ENCODE data around the gene CREG2. TPM values are rescaled to one million over a fixed set of nuclear protein-coding genes. Genes with fewer than 3 reads are reported as not detected.

The CREG2 gene
- total and polyA plus RNA-seq, 2 experiments from 2014 or later = 1.7 to 2.6 TPM

DNA sequence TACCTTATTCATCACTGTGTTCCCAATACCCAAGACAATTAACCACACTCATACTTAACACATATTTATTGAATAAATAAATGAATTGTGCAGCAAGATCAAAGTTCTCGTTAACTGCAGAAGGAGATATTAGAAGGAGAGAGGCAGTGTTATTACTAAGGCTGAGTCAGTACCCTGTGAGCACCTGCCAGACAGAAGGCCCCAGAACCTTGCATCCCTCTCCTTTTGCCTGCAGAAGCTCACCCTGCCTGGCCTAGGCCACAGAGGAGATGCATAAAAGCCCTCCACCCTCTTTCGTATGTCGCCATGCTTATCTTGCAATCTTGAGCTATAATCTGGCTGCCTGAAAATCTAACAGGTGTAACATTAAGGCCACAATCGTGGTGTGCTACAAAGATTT is 58.3 kb downstream of the CREG2 start:
- Mint-ChIP-seq H3K27ac (no peak overlapping the region), H3K4me1 (peaks cover 19% of the 10 kb centered on the region), H3K4me3 (no peak overlapping the region), H3K36me3 (ENCODE audit: low read depth) (no peaks in the 10 kb centered on the region), H3K9me3 (no peaks in the 10 kb centered on the region), H3K27me3 (ENCODE audit: insufficient read depth, low read depth, poor library complexity) (peaks cover 2% of the 10 kb centered on the region)
- Histone ChIP-seq H3K4me2 (no peak overlapping the region), H3K27me3 (ENCODE audit: insufficient read depth) (no peaks in the 10 kb centered on the region), H3F3A (replicated peaks; ENCODE audit: low read depth) (0 out of 2 replicates have a peak, but pooled peaks cover 6% of the 10 kb centered on the region), H3K36me3 (ENCODE audit: insufficient read depth) (no peaks in the 10 kb centered on the region), H3K4me3 (no peak overlapping the region), H4K20me1 (replicated peaks; ENCODE audit: insufficient read depth) (no peaks in the 10 kb centered on the region), H3K9me2 (ENCODE audit: insufficient read depth) (peaks cover 14% of the 10 kb centered on the region; the same call in 1 of the 2 replicates), H3K79me2 (replicated peaks; ENCODE audit: insufficient read depth) (no peaks in the 10 kb centered on the region), H2AFZ (no peak overlapping the region), H3K27ac (ENCODE audit: low read depth) (no peak overlapping the region), H3K4me1 (ENCODE audit: insufficient read depth) (peaks cover 41% of the 10 kb centered on the region)
- no peak for TF ChIP-seq STAT1 (IDR thresholded peaks at IDR 0.05; ENCODE audit: unreplicated experiment)
- no peak for TF ChIP-seq EZH2 (IDR thresholded peaks at IDR 0.05; ENCODE audit: low read depth, unreplicated experiment)
- no peak for TF ChIP-seq POLR2AphosphoS5 (IDR thresholded peaks at IDR 0.05; ENCODE audit: low read depth)
- TF ChIP-seq, protein P1, sequence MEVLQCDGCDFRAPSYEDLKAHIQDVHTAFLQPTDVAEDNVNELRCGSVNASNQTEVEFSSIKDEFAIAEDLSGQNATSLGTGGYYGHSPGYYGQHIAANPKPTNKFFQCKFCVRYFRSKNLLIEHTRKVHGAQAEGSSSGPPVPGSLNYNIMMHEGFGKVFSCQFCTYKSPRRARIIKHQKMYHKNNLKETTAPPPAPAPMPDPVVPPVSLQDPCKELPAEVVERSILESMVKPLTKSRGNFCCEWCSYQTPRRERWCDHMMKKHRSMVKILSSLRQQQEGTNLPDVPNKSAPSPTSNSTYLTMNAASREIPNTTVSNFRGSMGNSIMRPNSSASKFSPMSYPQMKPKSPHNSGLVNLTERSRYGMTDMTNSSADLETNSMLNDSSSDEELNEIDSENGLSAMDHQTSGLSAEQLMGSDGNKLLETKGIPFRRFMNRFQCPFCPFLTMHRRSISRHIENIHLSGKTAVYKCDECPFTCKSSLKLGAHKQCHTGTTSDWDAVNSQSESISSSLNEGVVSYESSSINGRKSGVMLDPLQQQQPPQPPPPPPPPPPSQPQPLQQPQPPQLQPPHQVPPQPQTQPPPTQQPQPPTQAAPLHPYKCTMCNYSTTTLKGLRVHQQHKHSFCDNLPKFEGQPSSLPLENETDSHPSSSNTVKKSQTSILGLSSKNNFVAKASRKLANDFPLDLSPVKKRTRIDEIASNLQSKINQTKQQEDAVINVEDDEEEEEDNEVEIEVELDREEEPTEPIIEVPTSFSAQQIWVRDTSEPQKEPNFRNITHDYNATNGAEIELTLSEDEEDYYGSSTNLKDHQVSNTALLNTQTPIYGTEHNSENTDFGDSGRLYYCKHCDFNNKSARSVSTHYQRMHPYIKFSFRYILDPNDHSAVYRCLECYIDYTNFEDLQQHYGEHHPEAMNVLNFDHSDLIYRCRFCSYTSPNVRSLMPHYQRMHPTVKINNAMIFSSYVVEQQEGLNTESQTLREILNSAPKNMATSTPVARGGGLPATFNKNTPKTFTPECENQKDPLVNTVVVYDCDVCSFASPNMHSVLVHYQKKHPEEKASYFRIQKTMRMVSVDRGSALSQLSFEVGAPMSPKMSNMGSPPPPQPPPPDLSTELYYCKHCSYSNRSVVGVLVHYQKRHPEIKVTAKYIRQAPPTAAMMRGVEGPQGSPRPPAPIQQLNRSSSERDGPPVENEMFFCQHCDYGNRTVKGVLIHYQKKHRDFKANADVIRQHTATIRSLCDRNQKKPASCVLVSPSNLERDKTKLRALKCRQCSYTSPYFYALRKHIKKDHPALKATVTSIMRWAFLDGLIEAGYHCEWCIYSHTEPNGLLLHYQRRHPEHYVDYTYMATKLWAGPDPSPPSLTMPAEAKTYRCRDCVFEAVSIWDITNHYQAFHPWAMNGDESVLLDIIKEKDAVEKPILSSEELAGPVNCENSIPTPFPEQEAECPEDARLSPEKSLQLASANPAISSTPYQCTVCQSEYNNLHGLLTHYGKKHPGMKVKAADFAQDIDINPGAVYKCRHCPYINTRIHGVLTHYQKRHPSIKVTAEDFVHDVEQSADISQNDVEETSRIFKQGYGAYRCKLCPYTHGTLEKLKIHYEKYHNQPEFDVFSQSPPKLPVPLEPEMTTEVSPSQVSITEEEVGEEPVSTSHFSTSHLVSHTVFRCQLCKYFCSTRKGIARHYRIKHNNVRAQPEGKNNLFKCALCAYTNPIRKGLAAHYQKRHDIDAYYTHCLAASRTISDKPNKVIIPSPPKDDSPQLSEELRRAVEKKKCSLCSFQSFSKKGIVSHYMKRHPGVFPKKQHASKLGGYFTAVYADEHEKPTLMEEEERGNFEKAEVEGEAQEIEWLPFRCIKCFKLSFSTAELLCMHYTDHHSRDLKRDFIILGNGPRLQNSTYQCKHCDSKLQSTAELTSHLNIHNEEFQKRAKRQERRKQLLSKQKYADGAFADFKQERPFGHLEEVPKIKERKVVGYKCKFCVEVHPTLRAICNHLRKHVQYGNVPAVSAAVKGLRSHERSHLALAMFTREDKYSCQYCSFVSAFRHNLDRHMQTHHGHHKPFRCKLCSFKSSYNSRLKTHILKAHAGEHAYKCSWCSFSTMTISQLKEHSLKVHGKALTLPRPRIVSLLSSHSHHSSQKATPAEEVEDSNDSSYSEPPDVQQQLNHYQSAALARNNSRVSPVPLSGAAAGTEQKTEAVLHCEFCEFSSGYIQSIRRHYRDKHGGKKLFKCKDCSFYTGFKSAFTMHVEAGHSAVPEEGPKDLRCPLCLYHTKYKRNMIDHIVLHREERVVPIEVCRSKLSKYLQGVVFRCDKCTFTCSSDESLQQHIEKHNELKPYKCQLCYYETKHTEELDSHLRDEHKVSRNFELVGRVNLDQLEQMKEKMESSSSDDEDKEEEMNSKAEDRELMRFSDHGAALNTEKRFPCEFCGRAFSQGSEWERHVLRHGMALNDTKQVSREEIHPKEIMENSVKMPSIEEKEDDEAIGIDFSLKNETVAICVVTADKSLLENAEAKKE (CRISPR knock-in tag; IDR thresholded peaks at IDR 0.05) = no peak
- TF ChIP-seq EZH2phosphoT487 (IDR thresholded peaks at IDR 0.05; ENCODE audit: unreplicated experiment) = no peak
- no peak for TF ChIP-seq CREB1 (CRISPR knock-in tag; IDR thresholded peaks at IDR 0.05; ENCODE audit: low read depth)
- TF ChIP-seq NANOG (IDR thresholded peaks at IDR 0.05; ENCODE audit: borderline replicate concordance) = no peak
- TF ChIP-seq, protein P2, sequence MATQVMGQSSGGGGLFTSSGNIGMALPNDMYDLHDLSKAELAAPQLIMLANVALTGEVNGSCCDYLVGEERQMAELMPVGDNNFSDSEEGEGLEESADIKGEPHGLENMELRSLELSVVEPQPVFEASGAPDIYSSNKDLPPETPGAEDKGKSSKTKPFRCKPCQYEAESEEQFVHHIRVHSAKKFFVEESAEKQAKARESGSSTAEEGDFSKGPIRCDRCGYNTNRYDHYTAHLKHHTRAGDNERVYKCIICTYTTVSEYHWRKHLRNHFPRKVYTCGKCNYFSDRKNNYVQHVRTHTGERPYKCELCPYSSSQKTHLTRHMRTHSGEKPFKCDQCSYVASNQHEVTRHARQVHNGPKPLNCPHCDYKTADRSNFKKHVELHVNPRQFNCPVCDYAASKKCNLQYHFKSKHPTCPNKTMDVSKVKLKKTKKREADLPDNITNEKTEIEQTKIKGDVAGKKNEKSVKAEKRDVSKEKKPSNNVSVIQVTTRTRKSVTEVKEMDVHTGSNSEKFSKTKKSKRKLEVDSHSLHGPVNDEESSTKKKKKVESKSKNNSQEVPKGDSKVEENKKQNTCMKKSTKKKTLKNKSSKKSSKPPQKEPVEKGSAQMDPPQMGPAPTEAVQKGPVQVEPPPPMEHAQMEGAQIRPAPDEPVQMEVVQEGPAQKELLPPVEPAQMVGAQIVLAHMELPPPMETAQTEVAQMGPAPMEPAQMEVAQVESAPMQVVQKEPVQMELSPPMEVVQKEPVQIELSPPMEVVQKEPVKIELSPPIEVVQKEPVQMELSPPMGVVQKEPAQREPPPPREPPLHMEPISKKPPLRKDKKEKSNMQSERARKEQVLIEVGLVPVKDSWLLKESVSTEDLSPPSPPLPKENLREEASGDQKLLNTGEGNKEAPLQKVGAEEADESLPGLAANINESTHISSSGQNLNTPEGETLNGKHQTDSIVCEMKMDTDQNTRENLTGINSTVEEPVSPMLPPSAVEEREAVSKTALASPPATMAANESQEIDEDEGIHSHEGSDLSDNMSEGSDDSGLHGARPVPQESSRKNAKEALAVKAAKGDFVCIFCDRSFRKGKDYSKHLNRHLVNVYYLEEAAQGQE (IDR thresholded peaks at IDR 0.05; ENCODE audit: unreplicated experiment) = no peak
- TF ChIP-seq, protein P3, sequence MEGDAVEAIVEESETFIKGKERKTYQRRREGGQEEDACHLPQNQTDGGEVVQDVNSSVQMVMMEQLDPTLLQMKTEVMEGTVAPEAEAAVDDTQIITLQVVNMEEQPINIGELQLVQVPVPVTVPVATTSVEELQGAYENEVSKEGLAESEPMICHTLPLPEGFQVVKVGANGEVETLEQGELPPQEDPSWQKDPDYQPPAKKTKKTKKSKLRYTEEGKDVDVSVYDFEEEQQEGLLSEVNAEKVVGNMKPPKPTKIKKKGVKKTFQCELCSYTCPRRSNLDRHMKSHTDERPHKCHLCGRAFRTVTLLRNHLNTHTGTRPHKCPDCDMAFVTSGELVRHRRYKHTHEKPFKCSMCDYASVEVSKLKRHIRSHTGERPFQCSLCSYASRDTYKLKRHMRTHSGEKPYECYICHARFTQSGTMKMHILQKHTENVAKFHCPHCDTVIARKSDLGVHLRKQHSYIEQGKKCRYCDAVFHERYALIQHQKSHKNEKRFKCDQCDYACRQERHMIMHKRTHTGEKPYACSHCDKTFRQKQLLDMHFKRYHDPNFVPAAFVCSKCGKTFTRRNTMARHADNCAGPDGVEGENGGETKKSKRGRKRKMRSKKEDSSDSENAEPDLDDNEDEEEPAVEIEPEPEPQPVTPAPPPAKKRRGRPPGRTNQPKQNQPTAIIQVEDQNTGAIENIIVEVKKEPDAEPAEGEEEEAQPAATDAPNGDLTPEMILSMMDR (conservative IDR thresholded peaks at IDR 0.05; ENCODE audit: low read depth in 2 of 2) = no peak
- no peak for TF ChIP-seq ZNF114 (CRISPR knock-in tag; IDR thresholded peaks at IDR 0.05)
- TF ChIP-seq, protein P4, sequence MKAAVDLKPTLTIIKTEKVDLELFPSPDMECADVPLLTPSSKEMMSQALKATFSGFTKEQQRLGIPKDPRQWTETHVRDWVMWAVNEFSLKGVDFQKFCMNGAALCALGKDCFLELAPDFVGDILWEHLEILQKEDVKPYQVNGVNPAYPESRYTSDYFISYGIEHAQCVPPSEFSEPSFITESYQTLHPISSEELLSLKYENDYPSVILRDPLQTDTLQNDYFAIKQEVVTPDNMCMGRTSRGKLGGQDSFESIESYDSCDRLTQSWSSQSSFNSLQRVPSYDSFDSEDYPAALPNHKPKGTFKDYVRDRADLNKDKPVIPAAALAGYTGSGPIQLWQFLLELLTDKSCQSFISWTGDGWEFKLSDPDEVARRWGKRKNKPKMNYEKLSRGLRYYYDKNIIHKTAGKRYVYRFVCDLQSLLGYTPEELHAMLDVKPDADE (IDR thresholded peaks at IDR 0.05) = no peak
- TF ChIP-seq ZNF331 (CRISPR knock-in tag; IDR thresholded peaks at IDR 0.05; ENCODE audit: low read depth) = no peak
- TF ChIP-seq JUNB (IDR thresholded peaks at IDR 0.05; ENCODE audit: unreplicated experiment) = no peak
- ATAC-seq (no peak), DNase-seq (ENCODE audit: low spot score) (no peak)

All from GM23338 (cell line).